ENCODE measurements around the gene BUD13. TPM values are rescaled to one million over a fixed set of nuclear protein-coding genes. Genes with fewer than 3 reads are reported as not detected.
A peak's percentile ranks its signal among the peaks of the same experiment; 100 is the strongest.

Gene BUD13
- total RNA-seq, 1 donor from 2014 or later: 34.3 TPM

GRCh38 chr11:116732271-116733042, 40.3 kb downstream of the BUD13 start:
- peak; percentile 24 for DNase-seq (ENCODE audit: low spot score)
- Mint-ChIP-seq H3K27me3 (ENCODE audit: low read depth) (no peaks in the 10 kb centered on the region), H3K4me1 (ENCODE audit: low read depth) (peaks cover 11% of the 10 kb centered on the region), H3K36me3 (ENCODE audit: low read depth) (no peaks in the 10 kb centered on the region), H3K9me3 (no peaks in the 10 kb centered on the region), H3K27ac (peak overlapping the region; percentile 2), H3K4me3 (ENCODE audit: low read depth) (no peak overlapping the region)
- intact Hi-C loops (cut with micrococcal nuclease): loop anchor here (2.0 kb wide), 1 partner anchor 374 kb away; no protein-coding TSS in a partner anchor

DNA sequence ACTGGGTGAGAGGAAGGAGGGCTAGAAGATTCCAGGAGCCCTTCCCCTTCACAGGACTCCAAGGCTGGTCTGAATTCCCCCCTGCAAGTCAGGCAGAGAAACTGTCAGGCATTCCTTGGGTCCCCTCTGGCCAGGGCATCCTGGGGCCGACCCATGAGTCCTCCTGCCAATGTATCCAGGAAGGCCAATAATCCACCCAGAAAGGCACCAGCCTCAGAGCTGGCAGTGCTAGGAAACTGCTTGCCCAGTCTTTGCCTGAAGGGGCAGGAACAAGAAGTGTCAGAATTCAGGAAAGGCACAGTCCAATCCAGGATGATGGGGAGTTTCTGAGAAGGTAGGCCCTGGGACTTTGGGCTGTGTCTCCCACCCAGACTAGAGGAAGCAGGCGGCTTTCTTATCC, 41.0 kb downstream of the BUD13 start:
- H3K36me3 Mint-ChIP-seq (ENCODE audit: low read depth): no peaks in the 10 kb centered on the region
- H3K9me3 Mint-ChIP-seq: no peaks in the 10 kb centered on the region
- DNase-seq (ENCODE audit: low spot score): no peak
- no peak overlapping the region for H3K27ac Mint-ChIP-seq
- H3K27me3 Mint-ChIP-seq (ENCODE audit: low read depth): no peaks in the 10 kb centered on the region
- no peak overlapping the region for H3K4me3 Mint-ChIP-seq (ENCODE audit: low read depth)
- intact Hi-C loops (cut with micrococcal nuclease): loop anchor here (2.0 kb wide), 1 partner anchor 375 kb away; no protein-coding TSS in a partner anchor
- H3K4me1 Mint-ChIP-seq (ENCODE audit: low read depth): peaks cover 11% of the 10 kb centered on the region

GRCh38 chr11:116731097-116731761, 41.6 kb downstream of the BUD13 start:
- no peaks in the 10 kb centered on the region for H3K27me3 Mint-ChIP-seq (ENCODE audit: low read depth)
- H3K9me3 Mint-ChIP-seq: no peaks in the 10 kb centered on the region
- intact Hi-C loops (cut with micrococcal nuclease): no loop called here
- H3K4me1 Mint-ChIP-seq (ENCODE audit: low read depth): peaks cover 11% of the 10 kb centered on the region
- no peak for DNase-seq (ENCODE audit: low spot score)
- H3K27ac Mint-ChIP-seq: no peak overlapping the region
- no peaks in the 10 kb centered on the region for H3K36me3 Mint-ChIP-seq (ENCODE audit: low read depth)
- H3K4me3 Mint-ChIP-seq (ENCODE audit: low read depth): no peak overlapping the region

- no peaks in the 10 kb centered on the region for H3K36me3 Mint-ChIP-seq (ENCODE audit: low read depth)
- H3K27me3 Mint-ChIP-seq (ENCODE audit: low read depth): no peaks in the 10 kb centered on the region
- H3K4me3 Mint-ChIP-seq (ENCODE audit: low read depth): no peak overlapping the region
- no peak for DNase-seq (ENCODE audit: low spot score)
- H3K9me3 Mint-ChIP-seq: no peaks in the 10 kb centered on the region
- no peak overlapping the region for H3K27ac Mint-ChIP-seq
- peaks cover 11% of the 10 kb centered on the region for H3K4me1 Mint-ChIP-seq (ENCODE audit: low read depth)
- intact Hi-C loops (cut with micrococcal nuclease): no loop called here
Observed at GRCh38 chr11:116730601-116731000, 42.2 kb downstream of the BUD13 start.

DNA sequence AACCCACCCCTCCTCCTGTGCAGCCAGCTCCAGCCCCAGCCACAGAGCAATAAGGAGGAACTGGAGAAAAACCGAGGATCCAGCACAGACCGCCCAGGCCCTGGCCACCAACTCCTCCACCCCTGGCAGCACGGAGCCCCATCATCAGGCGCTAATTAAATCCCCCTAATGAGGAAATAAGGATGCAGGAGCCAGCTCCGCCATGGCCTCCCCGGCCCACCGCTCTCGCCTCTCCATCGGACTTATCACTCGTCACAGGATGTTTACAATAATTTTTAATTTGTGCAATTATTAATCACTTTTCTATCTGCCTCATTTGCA, 42.6 kb downstream of the BUD13 start:
- Mint-ChIP-seq H3K27ac (no peak overlapping the region), H3K4me3 (ENCODE audit: low read depth) (no peak overlapping the region), H3K27me3 (ENCODE audit: low read depth) (no peaks in the 10 kb centered on the region), H3K9me3 (no peaks in the 10 kb centered on the region), H3K4me1 (ENCODE audit: low read depth) (peaks cover 11% of the 10 kb centered on the region), H3K36me3 (ENCODE audit: low read depth) (no peaks in the 10 kb centered on the region)
- DNase-seq (ENCODE audit: low spot score): no peak
- intact Hi-C loops (cut with micrococcal nuclease): no loop called here

GRCh38 chr11:116729501-116730240, 43.1 kb downstream of the BUD13 start:
- H3K27ac Mint-ChIP-seq: no peak overlapping the region
- H3K4me1 Mint-ChIP-seq (ENCODE audit: low read depth): peaks cover 11% of the 10 kb centered on the region
- no peaks in the 10 kb centered on the region for H3K9me3 Mint-ChIP-seq
- no peaks in the 10 kb centered on the region for H3K27me3 Mint-ChIP-seq (ENCODE audit: low read depth)
- H3K36me3 Mint-ChIP-seq (ENCODE audit: low read depth): no peaks in the 10 kb centered on the region
- no peak overlapping the region for H3K4me3 Mint-ChIP-seq (ENCODE audit: low read depth)
- DNase-seq (ENCODE audit: low spot score): no peak
- intact Hi-C loops (cut with micrococcal nuclease): no loop called here

DNA sequence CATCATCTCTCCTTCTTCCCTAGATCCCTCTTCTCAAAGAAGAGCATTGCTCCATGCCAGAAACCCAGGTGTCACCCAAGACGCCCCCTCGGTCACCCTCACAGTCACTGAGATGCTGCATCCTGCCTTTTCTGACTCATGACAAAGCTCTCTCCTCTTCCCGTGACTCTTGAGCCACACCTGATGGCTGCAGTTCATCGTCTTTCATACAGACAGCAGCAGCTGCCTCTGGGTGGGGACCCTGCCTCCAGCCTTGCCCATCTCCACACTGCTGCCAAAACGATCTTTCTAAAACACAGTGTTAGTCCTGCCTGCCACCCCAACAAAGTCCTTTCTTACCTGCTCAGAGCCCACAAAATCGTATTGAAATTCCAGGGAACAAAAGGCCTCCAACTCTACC, 44.8 kb downstream of the BUD13 start:
- DNase-seq (ENCODE audit: low spot score): no peak
- intact Hi-C loops (cut with micrococcal nuclease): no loop called here
- no peak overlapping the region for H3K4me3 Mint-ChIP-seq (ENCODE audit: low read depth)
- H3K27ac Mint-ChIP-seq: no peak overlapping the region
- H3K9me3 Mint-ChIP-seq: no peaks in the 10 kb centered on the region
- no peaks in the 10 kb centered on the region for H3K36me3 Mint-ChIP-seq (ENCODE audit: low read depth)
- no peaks in the 10 kb centered on the region for H3K27me3 Mint-ChIP-seq (ENCODE audit: low read depth)
- H3K4me1 Mint-ChIP-seq (ENCODE audit: low read depth): peaks cover 3% of the 10 kb centered on the region

DNA sequence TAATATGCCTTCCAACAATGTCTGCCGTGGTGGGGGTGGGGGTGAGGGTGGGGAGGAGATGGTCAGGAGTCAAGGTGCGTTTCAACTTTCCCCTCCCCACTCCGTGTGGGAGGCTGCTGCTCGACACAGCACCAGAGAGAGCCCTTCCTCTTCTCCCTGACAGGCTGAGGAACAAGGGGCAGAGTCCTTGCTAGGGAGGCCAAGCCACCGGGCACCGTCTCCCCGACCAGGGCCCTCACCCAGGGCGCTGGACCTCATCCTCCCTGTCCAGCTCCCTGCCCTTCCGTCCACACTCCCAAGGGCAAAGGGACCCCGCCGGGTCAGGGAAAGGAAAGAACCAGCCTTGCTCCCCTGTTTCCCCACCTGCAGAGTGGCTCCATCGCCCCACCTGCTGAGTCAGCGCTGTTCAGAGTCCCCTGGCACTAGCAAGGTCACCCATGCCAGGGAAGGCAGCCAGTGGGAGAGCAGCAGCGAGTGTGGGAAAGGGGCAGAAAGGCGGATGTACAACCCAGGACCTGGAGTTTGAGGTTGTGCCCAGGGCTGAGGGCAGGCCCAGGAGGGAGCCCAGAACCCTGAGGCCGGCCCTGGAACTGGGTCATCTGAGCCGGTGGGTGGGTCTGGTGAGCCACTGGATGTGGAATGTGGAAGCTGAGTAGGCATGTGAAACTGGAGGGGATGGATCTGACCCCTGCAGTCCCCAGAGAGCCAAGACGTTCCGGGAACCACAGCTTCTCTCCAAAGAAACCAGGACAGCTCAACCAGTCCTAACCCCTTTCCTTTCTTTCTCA, 47.2 kb downstream of the BUD13 start:
- Mint-ChIP-seq H3K27me3 (ENCODE audit: low read depth) (no peaks in the 10 kb centered on the region), H3K4me3 (ENCODE audit: low read depth) (no peak overlapping the region), H3K9me3 (no peaks in the 10 kb centered on the region), H3K36me3 (ENCODE audit: low read depth) (no peaks in the 10 kb centered on the region), H3K27ac (no peak overlapping the region), H3K4me1 (ENCODE audit: low read depth) (no peaks in the 10 kb centered on the region)
- intact Hi-C loops (cut with micrococcal nuclease): no loop called here
- no peak for DNase-seq (ENCODE audit: low spot score)

DNA sequence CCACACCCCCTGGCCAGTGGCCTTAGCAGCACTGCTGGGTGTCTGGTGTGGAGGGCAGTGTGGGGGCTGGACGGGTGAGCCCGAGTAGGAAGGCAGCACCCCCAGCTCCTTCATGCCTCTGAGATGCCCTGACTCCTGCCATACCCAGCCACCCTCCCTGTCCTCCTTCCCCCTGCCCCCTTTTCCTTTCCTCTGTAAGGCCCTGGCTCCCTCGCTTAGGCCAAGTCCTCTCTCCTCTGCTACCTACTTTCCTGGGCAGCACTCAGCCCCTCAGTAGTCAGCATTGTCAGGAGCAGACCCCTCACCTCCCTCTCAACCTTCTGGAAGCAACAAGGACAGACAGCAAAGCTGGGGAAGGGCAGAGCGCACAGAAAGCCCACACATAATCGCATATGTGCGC, 48.0 kb downstream of the BUD13 start:
- Mint-ChIP-seq H3K36me3 (ENCODE audit: low read depth) (no peaks in the 10 kb centered on the region), H3K4me3 (ENCODE audit: low read depth) (no peak overlapping the region), H3K27me3 (ENCODE audit: low read depth) (no peaks in the 10 kb centered on the region), H3K27ac (no peak overlapping the region), H3K9me3 (no peaks in the 10 kb centered on the region), H3K4me1 (ENCODE audit: low read depth) (no peaks in the 10 kb centered on the region)
- DNase-seq (ENCODE audit: low spot score): no peak
- intact Hi-C loops (cut with micrococcal nuclease): no loop called here

DNA sequence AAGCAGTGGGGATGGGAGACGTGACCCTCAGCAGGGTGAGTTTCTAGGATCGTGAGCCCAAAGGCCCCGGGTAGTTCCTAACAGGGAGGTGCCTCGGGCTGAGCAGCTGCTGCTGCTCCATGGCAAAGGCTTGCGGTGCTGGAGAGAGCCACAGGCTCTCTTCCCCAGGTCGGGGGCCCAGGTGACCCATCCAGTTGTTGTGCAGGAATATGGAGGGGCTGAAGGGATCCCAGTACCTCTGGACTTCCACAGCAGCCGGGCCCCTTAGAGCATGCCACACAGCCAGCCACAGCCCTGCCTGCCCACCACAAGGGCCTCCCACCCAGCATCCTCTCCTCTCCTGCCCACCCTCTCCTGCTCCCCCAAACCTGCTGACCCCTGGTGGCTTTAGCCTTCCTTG, 49.3 kb downstream of the BUD13 start:
- Mint-ChIP-seq H3K27me3 (ENCODE audit: low read depth) (no peaks in the 10 kb centered on the region), H3K36me3 (ENCODE audit: low read depth) (no peaks in the 10 kb centered on the region)
- intact Hi-C loops (cut with micrococcal nuclease): no loop called here

DNA sequence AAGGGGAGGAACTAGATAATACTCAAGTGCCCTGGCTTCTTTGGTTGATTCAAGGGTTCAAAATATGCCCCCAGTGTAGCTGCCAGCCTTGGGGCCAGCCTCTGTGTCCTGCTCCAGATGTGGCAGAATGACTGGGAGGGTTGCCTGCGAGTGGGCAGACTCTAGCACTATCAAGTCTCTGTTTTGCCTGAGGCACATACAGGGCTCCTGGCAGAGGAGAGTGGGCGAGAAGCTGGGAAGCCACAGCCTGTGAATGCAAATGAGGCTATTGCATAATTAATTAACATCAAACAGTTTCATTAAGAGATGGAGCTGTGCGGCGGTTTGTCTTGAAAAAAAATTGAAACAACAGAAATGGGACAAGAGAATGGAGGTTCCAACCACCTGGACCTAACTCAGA, 50.8 kb downstream of the BUD13 start:
- H3K4me1 Mint-ChIP-seq (ENCODE audit: low read depth): no peaks in the 10 kb centered on the region
- H3K36me3 Mint-ChIP-seq (ENCODE audit: low read depth): no peaks in the 10 kb centered on the region
- no peaks in the 10 kb centered on the region for H3K9me3 Mint-ChIP-seq
- no peaks in the 10 kb centered on the region for H3K27me3 Mint-ChIP-seq (ENCODE audit: low read depth)
- H3K4me3 Mint-ChIP-seq (ENCODE audit: low read depth): no peak overlapping the region
- no peak overlapping the region for H3K27ac Mint-ChIP-seq
- no peak for DNase-seq (ENCODE audit: low spot score)
- intact Hi-C loops (cut with micrococcal nuclease): no loop called here

More for the DNA sequence above, 49.3 kb downstream of the BUD13 start:
- no peak for DNase-seq (ENCODE audit: low spot score)
- H3K27ac Mint-ChIP-seq: no peak overlapping the region
- H3K4me1 Mint-ChIP-seq (ENCODE audit: low read depth): no peaks in the 10 kb centered on the region
- H3K4me3 Mint-ChIP-seq (ENCODE audit: low read depth): no peak overlapping the region
- H3K9me3 Mint-ChIP-seq: no peaks in the 10 kb centered on the region

DNA sequence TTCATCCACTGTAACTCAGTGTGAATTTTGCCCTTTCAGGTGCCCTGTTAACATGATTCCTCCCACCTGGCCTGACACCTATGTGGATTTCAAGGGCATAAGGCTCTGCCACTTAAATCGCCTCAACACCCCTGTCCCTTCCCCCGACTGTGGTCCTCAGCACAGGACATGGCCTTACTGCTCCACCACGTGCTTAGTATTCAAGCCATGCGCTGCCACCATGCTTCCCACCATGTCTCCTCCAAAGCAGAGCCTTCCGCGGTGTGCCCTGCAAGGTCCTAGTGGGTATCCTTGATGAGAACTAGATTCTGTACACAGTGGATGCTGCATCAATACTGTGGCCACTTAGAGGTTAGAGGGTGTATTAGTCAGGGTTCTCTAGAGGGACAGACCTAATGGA, 51.9 kb downstream of the BUD13 start:
- no peaks in the 10 kb centered on the region for H3K4me1 Mint-ChIP-seq (ENCODE audit: low read depth)
- no peak overlapping the region for H3K4me3 Mint-ChIP-seq (ENCODE audit: low read depth)
- intact Hi-C loops (cut with micrococcal nuclease): no loop called here
- no peaks in the 10 kb centered on the region for H3K27me3 Mint-ChIP-seq (ENCODE audit: low read depth)
- H3K36me3 Mint-ChIP-seq (ENCODE audit: low read depth): no peaks in the 10 kb centered on the region
- no peak for DNase-seq (ENCODE audit: low spot score)
- no peak overlapping the region for H3K27ac Mint-ChIP-seq
- H3K9me3 Mint-ChIP-seq: no peaks in the 10 kb centered on the region
